HepG2 (cell line): Measurements from ENCODE around the gene RPS6KB2. TPM values are rescaled to one million over a fixed set of nuclear protein-coding genes. Genes with fewer than 3 reads are reported as not detected.

Experiments
- ATF7-NPFF ChIP-seq: sonication (generic); formaldehyde crosslinking; IDR thresholded peaks from 2 replicates; pipeline ENCODE4 v1.8.1; 2023; ENCODE audit warnings: mild to moderate bottlenecking, low read depth, missing genetic modification reagents, moderate library complexity
- DNMT1 ChIP-seq: sonication (generic); formaldehyde crosslinking; IDR thresholded peaks from 2 replicates; pipeline ENCODE4 v1.5.1; 2020; ENCODE audit warnings: mild to moderate bottlenecking, missing genetic modification reagents
- GZF1 ChIP-seq: sonication (generic); formaldehyde crosslinking; IDR thresholded peaks from 2 replicates; pipeline ENCODE4 v1.5.1; 2020; ENCODE audit warnings: mild to moderate bottlenecking, missing genetic modification reagents
- HOXA7 ChIP-seq: sonication (generic); formaldehyde crosslinking; IDR thresholded peaks from 2 replicates; pipeline ENCODE4 v1.8.1; 2022; ENCODE audit warnings: mild to moderate bottlenecking, missing genetic modification reagents, moderate library complexity
- MAZ ChIP-seq, 2 experiments: sonication (generic) in 1 of 2; formaldehyde crosslinking in 1 of 2; IDR thresholded peaks; 2 replicates each; pipeline versions ENCODE4 v1.5.0 to v1.6.1; 2012 to 2020; ENCODE audit warnings: low read depth in 2 of 2, mild to moderate bottlenecking in 2 of 2, borderline replicate concordance in 1 of 2, improper control_type of control experiment in 1 of 2, low read length in 1 of 2, missing genetic modification reagents in 1 of 2, moderate library complexity in 1 of 2
- MBD4 ChIP-seq: IDR thresholded peaks from 2 replicates; pipeline ENCODE4 v1.6.1; 2012; ENCODE audit warnings: low read length, inconsistent platforms, borderline replicate concordance
- MEF2D ChIP-seq: sonication (generic); formaldehyde crosslinking; IDR thresholded peaks from 2 replicates; pipeline ENCODE4 v1.5.1; 2020; ENCODE audit warnings: mild to moderate bottlenecking, missing genetic modification reagents
- NFRKB ChIP-seq: fragments of 450-650 bp; IDR thresholded peaks from 2 replicates; pipeline ENCODE4 v1.6.1; 2017
- NR3C1 ChIP-seq: sonication (generic); formaldehyde crosslinking; IDR thresholded peaks from 2 replicates; pipeline ENCODE4 v1.4.0; 2020; ENCODE audit warnings: missing genetic modification reagents
- RAD51 ChIP-seq: fragments of 450-650 bp; IDR thresholded peaks from 2 replicates; pipeline ENCODE4 v1.6.1; 2016; ENCODE audit warnings: borderline replicate concordance
- SMARCE1 ChIP-seq: fragments of 450-650 bp; IDR thresholded peaks from 2 replicates; pipeline ENCODE4 v1.6.1; 2017; ENCODE audit warnings: borderline replicate concordance
- SP4 ChIP-seq: sonication (generic); formaldehyde crosslinking; IDR thresholded peaks from 2 replicates; pipeline ENCODE4 v1.8.1; 2023; ENCODE audit warnings: mild to moderate bottlenecking, missing genetic modification reagents
- ZNF205 ChIP-seq: IDR thresholded peaks from 2 replicates; pipeline ENCODE4 v1.6.1; 2018; ENCODE audit warnings: missing biosample characterization, missing genetic modification reagents
- ZNF253 ChIP-seq: sonication (generic); formaldehyde crosslinking; IDR thresholded peaks from 2 replicates; pipeline ENCODE4 v1.8.0; 2022; ENCODE audit warnings: mild to moderate bottlenecking, missing genetic modification reagents, borderline replicate concordance
- ZNF354B ChIP-seq: sonication (generic); formaldehyde crosslinking; IDR thresholded peaks from 2 replicates; pipeline ENCODE4 v1.8.0; 2022; ENCODE audit warnings: mild to moderate bottlenecking, missing genetic modification reagents
- ZNF367 ChIP-seq: sonication (generic); formaldehyde crosslinking; IDR thresholded peaks from 2 replicates; pipeline ENCODE4 v1.4.0; 2020; ENCODE audit warnings: missing genetic modification reagents, borderline replicate concordance
- ZNF558 ChIP-seq: sonication (generic); formaldehyde crosslinking; IDR thresholded peaks from 2 replicates; pipeline ENCODE4 v1.9.0; 2022; ENCODE audit warnings: mild to moderate bottlenecking, missing genetic modification reagents, borderline replicate concordance
- ZNF598 ChIP-seq: sonication (generic); formaldehyde crosslinking; IDR thresholded peaks from 2 replicates; pipeline ENCODE4 v1.5.1; 2020; ENCODE audit warnings: mild to moderate bottlenecking, missing genetic modification reagents, borderline replicate concordance
- ZNF788 ChIP-seq: sonication (generic); formaldehyde crosslinking; IDR thresholded peaks from 2 replicates; pipeline ENCODE4 v1.5.0; 2020; ENCODE audit warnings: mild to moderate bottlenecking, missing genetic modification reagents, borderline replicate concordance
- ZSCAN25 ChIP-seq: sonication (generic); formaldehyde crosslinking; IDR thresholded peaks from 2 replicates; pipeline ENCODE4 v1.8.0; 2022; ENCODE audit warnings: mild to moderate bottlenecking, missing genetic modification reagents
- polyA plus RNA-seq, 8 experiments: library from polyadenylated mRNA; depleted of rRNA in 3 of 8; stranded (reverse) in 7 of 8; unstranded in 1 of 8; fragments of >200 nt; fragmentation: Illumina TruSeq in 4 of 8; extraction: Trizol in 4 of 8; gene quantifications; 2 replicates each; pipeline versions ENCODE4 v1.2.1 to v1.2.3, GENCODE V29; 2011 to 2016; ENCODE audit warnings: low read depth in 4 of 8, missing spikeins in 1 of 8, mixed read lengths in 1 of 8; ENCODE audit not compliant: insufficient read depth in 1 of 8
- total RNA-seq, 5 experiments: library from RNA; depleted of rRNA; stranded (reverse); fragments of >200 nt; fragmentation: Illumina TruSeq; extraction: Trizol; gene quantifications; 2 replicates each; pipeline ENCODE4 v1.2.3, GENCODE V29; 2016; ENCODE audit warnings: low read depth in 1 of 5
- TF ChIP-seq, protein P1 (sequence below): sonication (generic); formaldehyde crosslinking; IDR thresholded peaks from 2 replicates; pipeline ENCODE4 v1.4.0; 2020; ENCODE audit warnings: mild to moderate bottlenecking, low read depth, missing genetic modification reagents
- TF ChIP-seq, protein P2 (sequence below): sonication (generic); formaldehyde crosslinking; IDR thresholded peaks from 2 replicates; pipeline ENCODE4 v1.8.0; 2022; ENCODE audit warnings: missing genetic modification reagents, mild to moderate bottlenecking, inconsistent platforms, borderline replicate concordance

RPS6KB2 gene
- total and polyA plus RNA-seq, 2 of the 13 experiments (the other 11 are each of a cell fraction or from before 2014, with no cell fraction given) = 52.9 to 54.8 TPM

DNA sequence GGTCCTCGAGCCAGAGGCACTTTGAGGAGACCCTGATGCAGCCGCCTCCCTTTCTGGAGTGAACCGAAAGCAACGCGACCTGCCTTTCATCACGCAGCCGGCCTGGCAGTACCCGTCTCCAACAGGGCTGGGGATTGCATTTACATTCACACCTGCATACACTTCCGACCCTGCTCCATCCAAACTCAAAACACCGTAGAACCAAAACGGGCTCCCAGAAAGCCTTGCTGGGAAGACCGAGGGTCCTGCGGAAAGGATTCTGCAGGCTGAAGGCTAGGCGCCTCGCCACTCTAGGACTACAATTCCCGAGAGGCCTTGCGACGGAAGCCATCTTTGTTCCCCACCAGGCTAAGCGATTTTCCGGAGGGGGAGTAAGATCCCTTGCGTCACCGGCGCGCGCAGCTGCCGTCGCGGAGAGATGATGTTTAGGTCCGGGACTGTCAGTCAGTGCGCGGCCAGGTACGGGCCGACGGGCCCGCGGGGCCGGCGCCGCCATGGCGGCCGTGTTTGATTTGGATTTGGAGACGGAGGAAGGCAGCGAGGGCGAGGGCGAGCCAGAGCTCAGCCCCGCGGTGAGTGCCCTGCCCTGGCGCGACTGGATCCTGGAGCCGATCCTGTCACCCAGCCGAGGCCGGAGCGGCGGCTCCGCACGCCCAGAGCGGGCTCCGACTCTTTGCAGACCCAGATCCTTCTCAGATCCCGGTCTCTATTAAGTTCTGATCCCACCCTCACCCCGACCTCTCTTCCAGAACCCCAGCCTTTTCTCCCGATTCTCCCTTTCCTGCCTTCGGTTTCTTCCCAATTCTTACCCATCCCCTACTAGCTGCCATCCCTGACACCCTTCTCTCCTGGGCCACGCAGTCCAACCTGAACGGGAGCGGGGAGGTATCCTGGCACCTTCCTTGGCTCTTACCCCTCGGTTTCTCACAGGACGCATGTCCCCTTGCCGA lies at the start of gene RPS6KB2 (continued):
- TF ChIP-seq HOXA7 (CRISPR knock-in tag) (no peak), SP4 (CRISPR knock-in tag) (peak; percentile 89), MEF2D (CRISPR knock-in tag) (peak; percentile 68; the same call in 1 of the 2 replicates), ZNF205 (CRISPR knock-in tag) (no peak; the same call in 1 of the 2 replicates), GZF1 (CRISPR knock-in tag) (no peak), SMARCE1 (no peak), MAZ (IDR thresholded peaks at IDR 0.05; ENCODE audit: borderline replicate concordance, low read depth, low read length) (peak; percentile 86; the same call in 1 of the 2 replicates), MAZ (CRISPR knock-in tag; IDR thresholded peaks at IDR 0.05; ENCODE audit: low read depth) (peak; percentile 62), DNMT1 (CRISPR knock-in tag) (no peak), ZNF558 (peak; percentile 92; the same call in 1 of the 2 replicates), RAD51 (no peak), ZNF354B (CRISPR knock-in tag) (no peak), ATF7-NPFF (CRISPR knock-in tag) (0 out of 2 replicates have a peak, but pooled peaks have one; percentile 55), ZNF253 (CRISPR knock-in tag) (no peak), ZSCAN25 (CRISPR knock-in tag) (no peak), NR3C1 (CRISPR knock-in tag) (no peak), ZNF788 (CRISPR knock-in tag) (peak; percentile 72), ZNF367 (CRISPR knock-in tag) (no peak), NFRKB (no peak), MBD4 (no peak), ZNF598 (CRISPR knock-in tag) (no peak)
- TF ChIP-seq, protein P1, sequence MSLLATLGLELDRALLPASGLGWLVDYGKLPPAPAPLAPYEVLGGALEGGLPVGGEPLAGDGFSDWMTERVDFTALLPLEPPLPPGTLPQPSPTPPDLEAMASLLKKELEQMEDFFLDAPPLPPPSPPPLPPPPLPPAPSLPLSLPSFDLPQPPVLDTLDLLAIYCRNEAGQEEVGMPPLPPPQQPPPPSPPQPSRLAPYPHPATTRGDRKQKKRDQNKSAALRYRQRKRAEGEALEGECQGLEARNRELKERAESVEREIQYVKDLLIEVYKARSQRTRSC = no peak
- TF ChIP-seq, protein P2, sequence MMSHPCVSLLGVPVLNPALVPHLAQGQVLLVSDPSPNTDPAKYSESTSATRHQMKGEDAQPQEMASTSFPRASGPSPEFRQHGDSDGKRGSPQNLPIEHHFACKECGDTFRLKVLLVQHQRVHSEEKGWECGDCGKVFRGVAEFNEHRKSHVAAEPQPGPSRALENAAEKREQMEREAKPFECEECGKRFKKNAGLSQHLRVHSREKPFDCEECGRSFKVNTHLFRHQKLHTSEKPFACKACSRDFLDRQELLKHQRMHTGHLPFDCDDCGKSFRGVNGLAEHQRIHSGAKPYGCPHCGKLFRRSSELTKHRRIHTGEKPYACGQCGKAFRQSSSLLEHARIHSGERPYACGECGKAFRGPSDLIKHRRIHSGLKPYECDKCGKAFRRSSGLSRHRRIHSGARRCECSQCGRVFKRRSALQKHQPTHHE (CRISPR knock-in tag) = peak; percentile 81; the same call in 1 of the 2 replicates
